ENCODE data around the gene KIR2DL3.

DNA sequence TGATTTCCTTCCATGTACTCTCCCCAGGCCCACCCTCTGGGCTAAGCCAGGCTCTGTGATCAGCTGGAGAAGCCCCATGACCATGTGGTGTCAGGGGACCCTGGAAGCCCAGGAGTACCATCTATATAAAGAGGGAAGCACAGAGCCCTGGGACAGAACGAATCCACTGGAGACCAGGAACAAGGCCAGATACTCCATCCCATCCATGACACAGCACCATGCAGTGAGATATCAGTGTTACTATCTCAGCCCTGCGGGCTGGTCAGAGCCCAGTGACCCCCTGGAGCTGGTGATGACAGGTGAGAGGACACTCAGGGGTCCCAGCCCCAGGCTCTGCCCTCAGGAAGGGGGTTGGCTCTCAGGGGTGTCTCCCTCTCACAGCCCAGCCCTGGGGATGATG lies 41.5 kb upstream of the KIR2DL3 start:
- TF ChIP-seq, protein P1, sequence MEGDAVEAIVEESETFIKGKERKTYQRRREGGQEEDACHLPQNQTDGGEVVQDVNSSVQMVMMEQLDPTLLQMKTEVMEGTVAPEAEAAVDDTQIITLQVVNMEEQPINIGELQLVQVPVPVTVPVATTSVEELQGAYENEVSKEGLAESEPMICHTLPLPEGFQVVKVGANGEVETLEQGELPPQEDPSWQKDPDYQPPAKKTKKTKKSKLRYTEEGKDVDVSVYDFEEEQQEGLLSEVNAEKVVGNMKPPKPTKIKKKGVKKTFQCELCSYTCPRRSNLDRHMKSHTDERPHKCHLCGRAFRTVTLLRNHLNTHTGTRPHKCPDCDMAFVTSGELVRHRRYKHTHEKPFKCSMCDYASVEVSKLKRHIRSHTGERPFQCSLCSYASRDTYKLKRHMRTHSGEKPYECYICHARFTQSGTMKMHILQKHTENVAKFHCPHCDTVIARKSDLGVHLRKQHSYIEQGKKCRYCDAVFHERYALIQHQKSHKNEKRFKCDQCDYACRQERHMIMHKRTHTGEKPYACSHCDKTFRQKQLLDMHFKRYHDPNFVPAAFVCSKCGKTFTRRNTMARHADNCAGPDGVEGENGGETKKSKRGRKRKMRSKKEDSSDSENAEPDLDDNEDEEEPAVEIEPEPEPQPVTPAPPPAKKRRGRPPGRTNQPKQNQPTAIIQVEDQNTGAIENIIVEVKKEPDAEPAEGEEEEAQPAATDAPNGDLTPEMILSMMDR (IDR thresholded peaks at IDR 0.05): no peak
- TF ChIP-seq POLR2A (IDR thresholded peaks at IDR 0.05): no peak
